ENCODE data around the gene PEF1. TPM values are rescaled to one million over a fixed set of nuclear protein-coding genes. Genes with fewer than 3 reads are reported as not detected.

PEF1 gene
- polyA plus RNA-seq, 3 donors: 27.8 to 67.3 (median 62.0) TPM

DNA sequence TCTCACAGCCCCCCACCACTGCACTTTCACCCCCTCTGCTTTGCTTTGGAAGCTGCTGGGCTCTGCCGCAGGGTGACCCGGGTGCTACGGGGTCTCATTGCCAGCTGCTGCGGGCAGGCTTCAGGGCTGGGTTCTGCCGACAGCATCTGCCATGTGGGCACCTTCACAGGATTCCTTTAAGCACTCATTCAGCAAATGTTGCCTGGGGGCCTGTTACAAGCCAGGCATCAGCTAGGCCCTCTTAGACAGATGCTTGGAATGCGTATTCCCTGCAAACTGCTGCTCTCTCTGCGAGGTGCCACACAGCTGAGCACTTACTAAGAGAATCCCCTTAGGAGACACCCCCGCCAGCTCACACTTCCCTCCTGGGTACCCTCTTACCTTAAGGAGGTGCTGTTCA, 29.9 kb upstream of the PEF1 start:
- H3K27ac ChIP-seq (ENCODE audit: low read depth, low read length): no peak overlapping the region
- 88 to 93% (median 90%) methylated on average over 8 of the region's 8 CpGs for WGBS, 3 donors

DNA sequence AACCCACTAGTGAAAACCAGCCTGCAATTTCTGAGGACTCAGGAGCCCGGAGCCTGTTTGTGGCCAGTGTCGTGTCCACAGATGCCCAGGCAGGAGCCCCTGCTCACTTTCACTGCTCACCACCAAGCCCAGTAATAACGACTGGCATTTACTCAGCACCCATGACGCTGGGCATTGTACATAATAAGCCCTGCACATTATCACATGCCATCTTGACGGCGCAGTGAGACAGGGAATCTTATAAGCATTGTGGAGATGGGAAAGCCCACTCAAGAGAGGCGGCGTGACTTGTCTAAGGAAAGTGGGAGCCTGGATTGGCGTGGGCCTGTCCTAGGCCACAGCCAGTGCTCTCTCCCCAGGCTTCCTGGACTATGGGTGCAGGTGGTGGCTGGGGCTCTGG, 28.8 kb upstream of the PEF1 start:
- WGBS, 3 donors: 90 to 94% (median 91%) methylated on average over 9 of the region's 9 CpGs
- no peak overlapping the region for H3K27ac ChIP-seq (ENCODE audit: low read depth, low read length)

DNA sequence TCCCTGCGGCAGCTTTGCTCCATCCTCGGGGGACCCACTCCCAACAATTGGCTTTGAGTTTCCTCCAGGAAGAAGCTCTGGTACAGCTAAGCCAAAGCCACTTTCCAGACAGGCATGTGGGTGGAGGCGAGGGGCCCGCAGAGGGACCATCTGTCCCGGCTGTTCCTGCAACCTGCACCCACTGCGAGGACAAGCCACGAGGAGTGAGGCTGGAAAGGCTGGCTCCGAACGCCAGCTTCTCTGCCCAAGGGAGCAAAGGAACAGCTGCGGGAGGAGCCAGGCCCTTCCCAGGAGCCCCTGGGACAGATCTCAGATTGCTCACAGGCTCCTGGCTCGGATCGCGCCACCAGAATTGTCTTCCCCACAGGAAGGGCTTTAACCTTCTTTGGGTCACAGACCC, 28.3 kb upstream of the PEF1 start:
- H3K27ac ChIP-seq (ENCODE audit: low read depth, low read length): no peak overlapping the region
- 56 to 74% (median 62%) methylated on average over 13 of the region's 13 CpGs for WGBS, 3 donors

DNA sequence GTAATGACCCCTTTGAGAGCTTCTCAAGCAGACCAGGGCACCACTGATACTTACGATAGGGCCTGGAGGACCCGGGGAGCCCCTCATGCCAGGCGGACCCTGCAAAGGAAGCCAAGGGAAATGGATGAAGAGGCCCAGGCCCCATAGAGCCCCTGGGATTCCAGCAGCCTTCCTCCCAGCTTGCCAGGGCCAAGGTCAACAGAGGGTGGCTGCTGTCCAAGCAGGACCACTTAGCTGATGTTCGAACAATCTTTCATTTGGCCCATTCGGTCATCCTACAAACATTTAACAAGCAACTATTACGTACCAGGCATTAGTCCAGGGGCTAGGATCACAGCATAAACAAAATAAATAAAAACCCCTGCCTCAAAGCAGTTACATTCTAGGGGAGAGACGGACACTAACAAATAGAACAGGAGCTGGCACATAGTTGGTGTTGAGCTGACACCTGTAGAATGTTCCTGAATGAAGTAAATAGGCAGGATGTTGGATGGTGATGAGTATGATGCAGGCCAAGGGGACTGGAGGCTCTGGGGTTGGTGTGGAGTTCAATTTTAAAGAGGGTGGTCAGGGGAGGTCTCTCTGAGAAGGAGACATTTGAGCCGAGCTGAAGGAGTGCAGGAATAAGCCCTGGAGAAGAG, 27.0 kb upstream of the PEF1 start:
- WGBS, 3 donors: 74 to 78% (median 75%) methylated on average over 8 of the region's 8 CpGs
- H3K27ac ChIP-seq (ENCODE audit: low read depth, low read length): no peak overlapping the region

DNA sequence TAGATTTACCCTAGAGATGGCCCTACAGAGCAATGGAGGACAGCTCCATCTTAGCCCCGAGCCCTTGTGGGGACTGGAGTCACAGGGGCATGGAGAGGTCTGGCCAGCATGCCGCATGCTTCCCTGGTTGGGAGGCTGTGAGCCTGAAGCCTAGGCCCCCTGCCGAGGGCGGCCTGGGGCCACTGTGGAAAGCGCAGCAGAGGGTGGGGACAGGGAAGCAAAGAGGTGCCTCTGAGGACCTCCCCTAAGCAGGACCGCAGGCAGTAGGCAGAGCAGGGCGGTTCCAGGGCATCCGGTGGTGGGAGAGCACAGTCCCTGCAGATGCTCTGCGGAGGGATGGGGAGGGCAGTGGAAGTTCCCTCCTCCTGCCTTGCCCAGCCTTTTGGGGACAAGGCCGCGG, 26.5 kb upstream of the PEF1 start:
- H3K27ac ChIP-seq (ENCODE audit: low read depth, low read length): no peak overlapping the region
- 80 to 86% (median 86%) methylated on average over 11 of the region's 11 CpGs for WGBS, 3 donors

DNA sequence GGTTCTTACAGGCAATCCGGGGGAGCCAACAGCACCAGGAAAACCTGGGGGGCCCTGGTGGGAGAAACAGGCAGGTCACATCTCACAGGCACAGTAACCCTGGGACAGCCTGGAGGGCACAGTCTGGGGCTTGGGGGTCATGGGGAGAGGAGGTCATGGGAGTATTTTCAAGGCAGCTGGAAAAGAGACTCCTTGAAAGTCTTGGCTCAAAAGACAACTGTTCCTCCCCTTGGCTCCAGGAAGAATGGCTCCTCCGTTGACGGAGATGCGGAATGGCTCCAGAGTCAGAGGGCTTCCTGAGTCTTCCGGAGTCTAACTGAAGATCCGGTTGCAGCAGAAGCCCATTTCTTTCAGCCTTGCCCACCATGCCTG, 25.9 kb upstream of the PEF1 start:
- H3K27ac ChIP-seq (ENCODE audit: low read depth, low read length): no peak overlapping the region
- 40 to 58% (median 53%) methylated on average over 6 of the region's 6 CpGs for WGBS, 3 donors

DNA sequence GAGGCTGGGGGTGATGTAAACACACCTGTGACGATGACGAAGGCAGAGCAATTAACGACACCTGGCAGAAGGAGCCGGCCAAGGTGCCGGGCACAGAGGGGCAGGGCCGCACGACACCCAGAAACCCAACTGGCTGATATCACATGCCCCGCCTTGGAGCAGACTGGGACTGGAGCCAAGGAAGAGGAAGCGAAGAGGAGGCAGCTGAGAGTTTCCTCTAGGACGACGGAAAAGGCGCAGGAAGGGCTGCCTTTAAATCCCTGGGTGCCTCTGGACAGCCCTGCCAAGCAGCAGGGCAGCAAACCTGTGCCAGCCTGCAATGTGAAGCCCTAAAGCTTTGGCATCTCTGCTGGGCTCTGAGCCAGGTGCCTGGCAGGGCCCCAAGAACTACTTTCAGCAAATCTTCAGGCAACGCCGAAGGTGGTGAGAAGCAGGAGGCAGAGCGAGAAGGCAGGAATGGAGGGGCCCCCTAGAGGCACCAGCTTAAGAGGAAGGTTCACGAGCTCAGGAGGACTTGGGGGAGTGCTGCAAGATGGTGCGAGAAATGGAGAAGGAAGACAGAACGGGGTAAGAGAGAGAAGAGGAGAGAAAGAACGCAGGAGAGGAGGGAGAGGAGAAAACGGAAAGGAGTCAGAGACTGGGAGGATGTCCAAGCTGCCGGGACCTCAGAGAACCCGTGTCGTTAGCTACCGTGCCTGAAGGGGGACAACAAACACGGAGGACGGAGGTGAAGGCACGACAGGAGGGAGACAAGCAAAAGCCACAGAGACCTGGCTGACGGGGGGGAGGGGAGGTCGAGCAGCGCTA, 25.3 kb upstream of the PEF1 start:
- H3K27ac ChIP-seq (ENCODE audit: low read depth, low read length): no peak overlapping the region
- WGBS, 3 donors: 5 to 8% (median 5%) methylated on average over 27 to 30 of the region's 30 CpGs

DNA sequence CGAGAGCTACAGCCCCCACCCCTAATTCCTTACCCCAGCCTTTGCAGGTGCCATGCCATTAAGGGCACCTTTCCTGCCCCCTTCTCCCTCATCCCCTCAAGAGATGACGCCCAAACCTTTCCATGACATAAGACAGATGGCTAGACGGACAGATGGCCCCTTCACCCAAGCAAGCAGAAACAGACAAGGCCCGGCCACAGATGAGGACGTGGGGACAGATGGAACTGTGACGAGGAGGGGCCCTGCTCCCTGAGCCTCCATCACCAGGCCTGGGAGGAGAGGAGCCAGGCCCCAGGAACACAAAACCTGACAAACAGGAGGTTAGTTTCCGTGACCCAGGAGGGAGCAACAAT, 24.7 kb upstream of the PEF1 start:
- no peak overlapping the region for H3K27ac ChIP-seq (ENCODE audit: low read depth, low read length)
- 30 to 65% (median 60%) methylated on average over 7 of the region's 7 CpGs for WGBS, 3 donors

DNA sequence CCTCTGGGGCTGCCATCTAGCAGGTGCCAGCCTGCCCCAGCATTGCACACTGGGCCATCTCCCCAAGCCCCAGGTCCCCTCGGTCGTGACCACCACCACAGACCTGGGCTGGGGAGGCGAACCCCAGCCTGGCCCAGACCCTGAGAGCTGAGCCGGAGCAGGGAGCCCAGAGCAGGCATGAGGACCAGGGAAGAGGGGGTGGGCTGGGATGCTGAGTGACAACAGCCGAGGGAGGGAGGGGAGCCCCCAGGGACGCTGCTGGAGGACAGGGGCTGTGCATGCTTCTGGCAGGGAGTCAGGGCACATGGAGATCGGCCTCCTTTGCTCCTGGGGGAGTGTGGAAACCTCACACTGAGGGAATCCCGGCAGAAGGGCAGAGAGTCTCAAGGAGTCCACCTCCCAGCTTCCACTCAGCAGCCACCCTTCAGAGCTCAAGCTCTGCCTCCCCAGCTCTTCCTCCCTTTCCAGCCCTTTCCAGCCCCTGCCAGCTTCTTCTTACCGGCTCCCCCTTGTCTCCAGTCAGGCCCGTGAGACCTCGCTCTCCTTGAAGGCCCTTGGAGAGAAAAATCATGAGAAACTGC, 23.7 kb upstream of the PEF1 start:
- H3K27ac ChIP-seq (ENCODE audit: low read depth, low read length): no peak overlapping the region
- WGBS, 3 donors: 68 to 78% (median 77%) methylated on average over 10 to 11 of the region's 11 CpGs

DNA sequence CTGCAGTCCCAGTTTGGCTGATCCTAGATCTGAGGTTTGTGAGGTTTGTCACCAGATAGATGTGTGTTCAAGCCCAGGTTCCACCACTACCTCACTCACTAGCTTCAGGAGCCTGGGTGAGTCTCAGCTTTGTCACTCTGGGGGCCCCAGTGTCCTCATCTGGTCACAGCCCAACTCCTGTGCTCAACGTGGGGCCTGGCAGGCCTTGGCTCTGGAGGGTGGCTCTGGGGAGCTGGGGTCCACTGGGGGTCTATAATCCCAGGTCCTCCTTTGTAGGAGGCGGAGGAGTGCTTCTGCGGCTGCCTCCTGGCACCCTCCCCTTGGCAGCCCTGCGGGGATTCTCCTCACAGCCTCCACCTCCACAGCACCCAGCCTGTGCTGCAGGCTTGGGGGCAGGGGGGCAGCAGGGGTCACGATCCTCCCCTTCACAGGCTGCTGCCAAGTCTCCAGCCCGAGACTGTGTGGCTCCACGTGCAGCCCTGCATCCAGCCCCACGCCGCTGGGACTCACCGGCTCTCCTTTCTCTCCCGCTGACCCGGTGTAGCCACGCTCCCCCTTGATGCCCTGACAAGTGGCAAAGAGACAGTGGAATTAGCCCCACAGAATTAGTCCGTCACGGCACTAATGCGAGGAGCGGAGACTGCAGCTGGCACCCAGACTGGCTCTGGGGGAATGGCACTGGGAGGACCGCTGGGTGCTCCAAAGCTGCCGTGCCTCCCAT, 22.5 kb upstream of the PEF1 start:
- 84 to 85% (median 85%) methylated on average over 19 of the region's 19 CpGs for WGBS, 3 donors
- no peak overlapping the region for H3K27ac ChIP-seq (ENCODE audit: low read depth, low read length)

DNA sequence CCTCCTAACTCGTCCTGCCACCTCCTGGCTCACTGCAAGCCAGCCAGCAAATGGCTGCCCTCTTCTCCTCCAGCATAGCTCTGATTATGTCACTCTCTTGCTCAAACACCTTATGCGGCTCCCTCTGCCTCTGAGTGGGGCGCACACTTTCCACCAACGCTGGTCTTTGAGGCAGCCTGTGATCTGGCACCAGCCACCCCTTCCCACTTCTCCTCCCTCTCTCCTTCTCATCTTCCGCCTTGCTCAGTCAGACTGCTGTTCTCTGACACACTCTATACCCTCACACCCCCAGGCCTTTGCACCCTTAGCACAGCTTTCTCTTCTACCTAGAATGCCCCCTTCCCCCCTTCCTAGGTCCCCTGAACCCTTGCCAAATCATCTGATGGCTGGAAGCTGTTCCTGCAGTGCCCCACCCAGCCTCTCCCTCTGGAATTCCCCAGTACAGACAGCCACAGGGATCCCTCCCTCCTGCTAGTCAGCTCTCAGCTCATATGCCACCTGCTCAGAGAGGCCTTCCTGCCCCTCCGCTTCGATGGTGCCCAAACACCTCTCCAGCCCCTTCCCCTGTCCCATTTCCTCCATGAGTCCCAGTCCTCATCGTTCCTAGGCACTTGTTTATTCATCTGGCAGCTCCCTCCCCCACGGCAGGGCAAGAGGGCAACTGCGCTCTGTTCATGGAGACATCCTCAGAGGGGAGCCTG, 21.7 kb upstream of the PEF1 start:
- WGBS, 3 donors: 60 to 66% (median 62%) methylated on average over 10 of the region's 10 CpGs
- no peak overlapping the region for H3K27ac ChIP-seq (ENCODE audit: low read depth, low read length)

DNA sequence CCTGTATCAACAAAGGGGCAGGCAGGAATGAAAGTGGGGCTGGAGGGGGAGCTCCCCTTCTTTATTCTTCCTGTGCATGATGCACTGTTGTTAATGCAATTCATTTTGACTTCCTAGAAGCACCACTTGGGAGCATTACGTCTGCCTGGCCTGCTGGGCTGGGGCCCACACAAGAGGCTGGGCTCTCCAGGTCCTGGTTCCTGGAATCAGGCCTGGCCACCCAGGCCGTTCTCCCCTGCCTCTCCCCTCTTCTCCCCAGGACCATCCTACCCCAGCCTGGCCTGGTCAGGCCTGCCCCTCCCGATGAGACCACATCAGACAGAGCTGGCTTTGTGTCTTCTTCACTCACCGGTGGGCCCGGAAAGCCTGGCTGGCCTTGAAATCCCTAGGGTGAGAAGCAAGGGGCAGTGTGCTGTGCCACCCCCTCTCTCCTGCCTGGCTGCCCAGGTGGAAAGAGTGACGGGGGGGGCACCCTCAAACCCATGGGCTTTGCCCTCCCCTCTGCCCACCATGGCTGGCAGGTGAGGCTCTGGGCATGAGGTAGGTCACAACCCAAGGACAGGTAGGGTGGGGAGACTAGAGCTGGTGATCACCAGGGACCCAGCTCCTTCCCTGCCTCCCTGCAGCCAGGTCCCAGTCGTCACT, 20.7 kb upstream of the PEF1 start:
- 69 to 79% (median 74%) methylated on average over 7 of the region's 7 CpGs for WGBS, 3 donors
- H3K27ac ChIP-seq (ENCODE audit: low read depth, low read length): no peak overlapping the region

DNA sequence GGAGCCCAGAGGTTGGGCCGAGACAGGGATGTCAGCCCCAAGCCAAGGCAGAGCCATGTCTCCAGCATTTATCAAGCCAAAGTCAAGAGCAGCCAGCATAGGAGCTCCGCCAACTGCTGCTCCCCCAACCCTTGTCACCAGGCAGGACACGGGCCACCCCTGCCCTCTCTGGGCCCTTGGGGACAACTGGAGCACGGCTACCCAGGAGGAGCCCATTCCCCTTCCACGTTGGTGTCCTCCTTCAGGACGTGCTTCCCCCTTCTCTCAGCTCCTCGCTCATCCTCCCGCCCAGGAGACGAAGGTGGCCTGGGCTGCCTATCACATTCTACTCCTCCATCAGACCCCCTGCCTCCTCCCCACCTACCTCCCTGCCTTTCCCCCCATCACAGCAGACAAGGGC, 19.9 kb upstream of the PEF1 start:
- no peak overlapping the region for H3K27ac ChIP-seq (ENCODE audit: low read depth, low read length)
- WGBS, 3 donors: 72 to 88% (median 88%) methylated on average over 9 of the region's 9 CpGs

DNA sequence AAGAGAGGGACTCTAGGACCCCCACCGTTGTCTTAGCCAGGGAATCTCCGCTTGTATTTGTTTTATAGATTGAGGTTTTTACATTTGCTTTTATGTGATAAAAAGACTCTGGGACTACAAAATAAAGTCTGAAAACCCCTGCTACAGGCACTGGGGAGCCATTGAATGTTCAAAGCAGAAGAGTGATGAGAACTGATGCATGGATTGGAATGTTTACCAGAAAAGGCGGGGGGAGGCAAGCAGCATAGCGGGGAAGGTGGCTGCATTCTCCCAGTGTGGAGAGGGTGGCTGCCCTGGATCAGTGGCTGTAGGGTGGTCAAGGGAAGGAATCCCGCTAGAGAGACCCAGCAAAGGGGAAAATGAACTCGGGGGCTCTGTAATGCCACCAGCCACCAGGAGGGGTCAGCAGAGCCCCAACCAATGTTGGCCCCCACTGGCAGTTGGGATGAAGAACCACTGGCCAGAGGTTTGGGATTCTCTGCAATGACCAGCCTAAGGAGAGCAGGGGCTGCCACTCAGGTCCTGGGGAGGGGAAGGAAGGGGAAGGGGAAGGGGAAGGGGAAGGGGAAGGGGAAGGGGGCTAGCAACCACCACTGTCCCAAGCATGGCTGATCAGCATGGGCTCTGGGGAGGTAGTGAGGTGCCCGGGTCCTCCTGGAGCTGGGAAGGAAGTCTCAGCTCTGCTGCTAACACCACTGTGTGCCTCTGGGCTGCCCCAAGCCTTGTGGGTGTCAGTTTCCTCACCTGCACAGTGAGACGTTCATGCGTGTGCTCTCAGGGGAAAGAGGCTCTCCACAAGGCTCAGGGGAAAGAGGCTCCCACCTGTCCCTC, 19.2 kb upstream of the PEF1 start:
- WGBS, 3 donors: 35 to 45% (median 45%) methylated on average over 9 of the region's 9 CpGs
- no peak overlapping the region for H3K27ac ChIP-seq (ENCODE audit: low read depth, low read length)

DNA sequence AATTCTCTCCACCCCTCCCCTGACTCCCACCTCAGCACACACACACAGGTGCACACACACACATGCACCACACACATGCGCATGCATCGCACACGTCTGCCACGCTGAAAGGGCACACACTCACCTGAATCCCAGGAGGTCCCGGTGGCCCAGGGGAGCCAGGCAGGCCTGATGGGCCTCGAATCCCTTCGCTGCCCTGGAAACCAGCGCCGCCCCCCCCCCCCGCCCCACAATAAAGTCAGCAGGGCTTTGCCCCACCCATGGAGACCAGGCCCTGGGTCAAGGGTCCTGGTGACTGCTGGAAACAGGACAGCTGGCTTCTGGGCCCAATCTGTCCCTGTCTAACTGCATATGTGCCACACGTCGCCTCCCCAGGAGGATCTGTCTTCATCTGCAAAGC, 17.8 kb upstream of the PEF1 start:
- no peak overlapping the region for H3K27ac ChIP-seq (ENCODE audit: low read depth, low read length)
- 82 to 94% (median 93%) methylated on average over 12 of the region's 12 CpGs for WGBS, 3 donors

DNA sequence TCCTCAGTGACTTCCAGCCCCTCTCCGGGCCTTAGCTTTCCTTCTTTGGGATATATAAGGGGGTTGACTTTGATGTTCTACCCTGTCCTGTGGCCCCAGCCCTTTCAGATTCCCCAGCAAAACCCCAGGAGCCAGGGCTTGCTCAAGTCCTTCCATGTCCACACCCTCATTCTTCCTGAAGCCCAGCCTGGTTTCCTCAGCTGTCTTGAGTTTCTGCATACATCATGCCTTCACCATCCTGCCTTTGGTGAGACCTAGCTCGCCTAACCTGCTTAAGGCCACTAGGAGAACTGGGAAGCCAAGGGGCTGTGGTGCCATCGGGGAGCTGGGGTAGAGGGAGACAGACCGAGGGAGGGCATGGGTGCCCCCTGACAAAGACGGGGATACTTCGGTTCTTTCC, 17.2 kb upstream of the PEF1 start:
- WGBS, 3 donors: 82 to 93% (median 92%) methylated on average over 6 of the region's 6 CpGs
- H3K27ac ChIP-seq (ENCODE audit: low read depth, low read length): no peak overlapping the region

DNA sequence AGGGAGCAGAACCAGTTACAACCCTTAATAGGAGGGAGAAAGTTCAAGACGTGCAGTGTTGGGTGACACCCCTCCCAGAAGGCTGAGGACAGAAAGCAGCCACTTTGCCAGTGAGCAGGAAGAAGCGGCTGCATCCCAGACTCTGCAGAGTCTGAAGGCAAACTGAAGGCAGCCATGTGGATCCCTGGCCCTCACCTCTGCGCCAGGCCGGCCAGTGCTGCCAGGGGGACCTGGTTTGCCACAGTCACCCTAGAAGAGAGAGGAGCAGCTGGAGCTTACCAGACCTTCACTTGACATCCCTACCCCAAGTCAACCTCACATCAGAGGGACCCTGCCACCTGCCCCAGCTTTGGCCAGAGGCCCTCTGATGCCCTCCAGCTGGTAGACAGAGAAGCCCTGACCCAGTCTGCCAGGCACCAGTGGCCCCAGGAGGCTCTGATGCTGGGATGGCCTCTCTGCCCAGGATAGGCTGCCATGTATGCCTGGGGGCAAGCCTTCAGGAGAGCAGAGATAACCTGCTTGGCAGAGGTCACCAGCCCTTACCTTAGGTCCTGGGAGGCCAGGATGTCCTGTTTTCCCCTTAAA, 16.3 kb upstream of the PEF1 start:
- no peak overlapping the region for H3K27ac ChIP-seq (ENCODE audit: low read depth, low read length)
- WGBS, 3 donors: 89 to 95% (median 91%) methylated on average over 4 of the region's 4 CpGs
